Esophagus squamous epithelium (tissue), 4 donors: Measurements from ENCODE around the gene C2CD2.

Experiments
- POLR2A ChIP-seq, 4 donors: fragments of 450-650 bp; IDR thresholded peaks; one replicate each; pipeline ENCODE4 v1.6.1; 2017; ENCODE audit warnings: antibody characterized with exemption in 4 of 4, mild to moderate bottlenecking in 4 of 4, moderate library complexity in 3 of 4
- TF ChIP-seq, protein P1 (sequence below), 6 experiments: fragments of 450-650 bp in 4 of 6; fragments of 200-600 bp in 2 of 6; sonication (generic) in 2 of 6; IDR thresholded peaks; one replicate each; pipeline ENCODE4 v1.5.1; 2016 to 2019; ENCODE audit warnings: antibody characterized with exemption in 6 of 6, mild to moderate bottlenecking in 4 of 6, moderate library complexity in 4 of 6

DNA sequence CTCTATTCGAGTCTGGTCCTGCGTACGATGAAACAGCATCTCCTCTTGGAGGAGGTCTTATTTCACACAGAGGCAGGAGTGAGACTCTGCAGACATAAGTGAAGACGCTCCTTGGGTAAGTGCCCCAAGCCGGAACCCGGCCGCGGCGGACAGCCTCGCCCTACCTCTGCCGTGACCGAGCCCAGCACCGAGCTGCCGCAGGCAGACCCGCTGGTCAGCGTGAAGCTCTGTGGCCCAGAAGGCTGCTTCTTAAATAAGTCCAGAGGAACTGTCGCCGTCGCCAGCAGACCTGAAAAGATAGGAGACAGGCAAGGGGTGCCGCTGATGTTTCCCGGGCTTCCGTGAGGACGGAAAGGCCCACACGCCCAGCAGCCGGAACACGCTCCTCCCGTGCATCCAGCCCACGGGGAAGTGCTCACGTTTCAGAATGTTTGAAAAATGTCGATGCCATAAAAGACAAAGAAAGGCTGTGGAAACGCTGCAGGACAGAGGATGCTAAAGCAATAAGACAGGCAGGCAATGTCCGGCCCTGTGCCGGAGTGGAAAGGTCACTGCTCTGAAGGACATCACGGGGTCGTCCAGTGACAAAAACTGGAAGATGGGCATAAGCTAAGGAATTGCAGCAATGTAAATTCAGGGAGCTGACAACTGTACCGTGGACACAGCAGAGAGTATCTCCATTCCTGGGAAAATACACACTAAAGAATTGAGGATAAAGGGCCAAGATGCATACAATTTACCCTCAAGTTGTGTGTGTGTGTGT is 46.1 kb downstream of the C2CD2 start:
- no peak for TF ChIP-seq POLR2A (IDR thresholded peaks at IDR 0.05)
- TF ChIP-seq, protein P1, sequence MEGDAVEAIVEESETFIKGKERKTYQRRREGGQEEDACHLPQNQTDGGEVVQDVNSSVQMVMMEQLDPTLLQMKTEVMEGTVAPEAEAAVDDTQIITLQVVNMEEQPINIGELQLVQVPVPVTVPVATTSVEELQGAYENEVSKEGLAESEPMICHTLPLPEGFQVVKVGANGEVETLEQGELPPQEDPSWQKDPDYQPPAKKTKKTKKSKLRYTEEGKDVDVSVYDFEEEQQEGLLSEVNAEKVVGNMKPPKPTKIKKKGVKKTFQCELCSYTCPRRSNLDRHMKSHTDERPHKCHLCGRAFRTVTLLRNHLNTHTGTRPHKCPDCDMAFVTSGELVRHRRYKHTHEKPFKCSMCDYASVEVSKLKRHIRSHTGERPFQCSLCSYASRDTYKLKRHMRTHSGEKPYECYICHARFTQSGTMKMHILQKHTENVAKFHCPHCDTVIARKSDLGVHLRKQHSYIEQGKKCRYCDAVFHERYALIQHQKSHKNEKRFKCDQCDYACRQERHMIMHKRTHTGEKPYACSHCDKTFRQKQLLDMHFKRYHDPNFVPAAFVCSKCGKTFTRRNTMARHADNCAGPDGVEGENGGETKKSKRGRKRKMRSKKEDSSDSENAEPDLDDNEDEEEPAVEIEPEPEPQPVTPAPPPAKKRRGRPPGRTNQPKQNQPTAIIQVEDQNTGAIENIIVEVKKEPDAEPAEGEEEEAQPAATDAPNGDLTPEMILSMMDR (IDR thresholded peaks at IDR 0.05), result no peak
